ENCODE results near the gene ATP5PB.

DNA sequence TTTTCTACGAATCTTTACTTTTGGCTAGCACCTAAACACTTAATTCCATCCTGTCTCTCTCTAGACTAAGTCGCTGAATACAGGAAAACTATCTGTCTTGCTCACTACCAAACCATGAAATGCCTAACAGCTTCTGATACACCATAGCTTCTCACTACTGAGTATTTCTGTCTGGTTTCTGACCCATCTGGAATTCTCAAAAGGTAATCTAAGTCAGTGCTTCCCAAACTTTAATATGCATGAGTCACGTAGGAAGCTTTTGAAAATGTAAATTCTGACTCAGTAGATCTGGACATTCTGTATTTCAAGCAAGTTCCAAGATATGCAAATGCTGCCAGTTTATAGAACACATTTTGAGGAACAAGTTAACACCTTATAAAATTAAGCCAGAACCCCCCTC lies 12.5 kb upstream of the ATP5PB start:
- TF ChIP-seq, protein P1, sequence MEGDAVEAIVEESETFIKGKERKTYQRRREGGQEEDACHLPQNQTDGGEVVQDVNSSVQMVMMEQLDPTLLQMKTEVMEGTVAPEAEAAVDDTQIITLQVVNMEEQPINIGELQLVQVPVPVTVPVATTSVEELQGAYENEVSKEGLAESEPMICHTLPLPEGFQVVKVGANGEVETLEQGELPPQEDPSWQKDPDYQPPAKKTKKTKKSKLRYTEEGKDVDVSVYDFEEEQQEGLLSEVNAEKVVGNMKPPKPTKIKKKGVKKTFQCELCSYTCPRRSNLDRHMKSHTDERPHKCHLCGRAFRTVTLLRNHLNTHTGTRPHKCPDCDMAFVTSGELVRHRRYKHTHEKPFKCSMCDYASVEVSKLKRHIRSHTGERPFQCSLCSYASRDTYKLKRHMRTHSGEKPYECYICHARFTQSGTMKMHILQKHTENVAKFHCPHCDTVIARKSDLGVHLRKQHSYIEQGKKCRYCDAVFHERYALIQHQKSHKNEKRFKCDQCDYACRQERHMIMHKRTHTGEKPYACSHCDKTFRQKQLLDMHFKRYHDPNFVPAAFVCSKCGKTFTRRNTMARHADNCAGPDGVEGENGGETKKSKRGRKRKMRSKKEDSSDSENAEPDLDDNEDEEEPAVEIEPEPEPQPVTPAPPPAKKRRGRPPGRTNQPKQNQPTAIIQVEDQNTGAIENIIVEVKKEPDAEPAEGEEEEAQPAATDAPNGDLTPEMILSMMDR (IDR thresholded peaks at IDR 0.05) = no peak
- TF ChIP-seq EP300 (IDR thresholded peaks at IDR 0.05) = no peak
